HG03457 (cell line): ENCODE measurements around the gene NPHP4.
"Not testable (repeated sequence)": the region's sequence is repeated elsewhere in the genome, so short reads cannot be mapped to it uniquely, and the experiment has no call there.

ENCODE experiments used
- ATAC-seq: cut with Tn5 transposase; IDR thresholded peaks from one replicate; pipeline ENCODE4 v1.9.1; 2021; ENCODE audit warnings: moderate number of reproducible peaks; ENCODE audit not compliant: unreplicated experiment

The NPHP4 gene

DNA sequence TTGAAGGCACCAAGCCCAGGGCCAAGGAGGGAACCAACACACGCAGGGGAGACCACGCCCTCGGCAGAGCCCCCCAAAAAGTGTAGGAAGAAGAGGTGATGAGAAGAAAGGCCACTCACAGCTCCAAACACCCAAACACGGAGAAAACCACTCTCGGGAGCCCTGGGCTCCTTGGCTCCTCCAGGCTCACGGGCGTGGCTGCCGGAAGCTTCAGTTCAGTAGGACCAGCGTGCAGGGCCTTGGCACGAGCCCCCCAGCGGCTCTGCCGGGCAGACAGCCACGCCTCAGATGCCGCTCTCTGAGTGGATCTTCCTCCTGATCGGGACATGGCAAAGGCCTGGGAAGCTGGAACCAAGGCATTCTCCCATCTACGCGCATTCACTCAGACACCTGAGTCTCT is 94.0 kb downstream of the NPHP4 start:
- ATAC-seq = no peak

DNA sequence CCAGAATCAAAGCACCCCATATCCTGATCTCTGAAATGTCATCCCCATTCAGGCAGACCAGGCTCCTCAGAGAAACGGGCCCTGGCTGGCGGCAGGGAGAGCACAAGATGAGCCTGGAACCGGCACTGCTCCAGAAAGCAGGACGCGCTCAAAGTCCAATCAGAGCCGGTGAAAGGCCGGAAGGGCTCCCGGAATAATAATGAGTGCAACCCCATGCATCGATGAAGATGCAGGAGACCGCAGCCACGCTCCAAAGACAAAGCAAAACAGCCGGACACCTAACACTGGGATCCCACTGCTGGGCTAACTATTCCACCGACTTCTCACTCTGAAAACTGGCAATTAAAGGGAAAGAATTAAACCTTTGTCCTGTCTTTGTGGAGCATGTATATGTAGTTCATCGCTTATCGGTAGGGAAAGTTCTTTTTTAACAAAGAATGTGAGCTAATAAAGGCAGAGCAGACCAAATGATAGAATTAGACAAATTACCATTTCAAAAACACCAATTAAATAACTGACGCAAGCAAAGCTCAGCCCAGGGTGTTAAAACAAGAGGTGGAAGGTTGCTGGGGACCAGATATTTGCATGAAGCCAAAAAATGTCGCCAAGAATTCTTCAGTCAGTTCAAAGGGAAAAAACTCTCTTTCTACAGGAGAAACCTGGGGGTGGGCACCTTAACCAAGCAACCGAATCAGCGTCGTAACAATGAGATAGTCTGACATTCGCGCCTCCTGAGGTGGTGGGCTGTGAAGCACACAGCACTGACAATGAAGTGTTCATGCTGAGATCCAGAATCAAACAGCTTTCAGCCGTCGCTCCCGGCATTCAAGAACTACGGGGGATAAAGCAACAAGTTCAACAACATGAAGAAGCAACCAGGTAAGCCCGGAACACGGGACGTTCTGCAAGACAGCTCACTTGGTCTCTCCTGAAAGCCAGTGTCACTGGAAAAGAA is 95.2 kb downstream of the NPHP4 start:
- ATAC-seq = no peak

DNA sequence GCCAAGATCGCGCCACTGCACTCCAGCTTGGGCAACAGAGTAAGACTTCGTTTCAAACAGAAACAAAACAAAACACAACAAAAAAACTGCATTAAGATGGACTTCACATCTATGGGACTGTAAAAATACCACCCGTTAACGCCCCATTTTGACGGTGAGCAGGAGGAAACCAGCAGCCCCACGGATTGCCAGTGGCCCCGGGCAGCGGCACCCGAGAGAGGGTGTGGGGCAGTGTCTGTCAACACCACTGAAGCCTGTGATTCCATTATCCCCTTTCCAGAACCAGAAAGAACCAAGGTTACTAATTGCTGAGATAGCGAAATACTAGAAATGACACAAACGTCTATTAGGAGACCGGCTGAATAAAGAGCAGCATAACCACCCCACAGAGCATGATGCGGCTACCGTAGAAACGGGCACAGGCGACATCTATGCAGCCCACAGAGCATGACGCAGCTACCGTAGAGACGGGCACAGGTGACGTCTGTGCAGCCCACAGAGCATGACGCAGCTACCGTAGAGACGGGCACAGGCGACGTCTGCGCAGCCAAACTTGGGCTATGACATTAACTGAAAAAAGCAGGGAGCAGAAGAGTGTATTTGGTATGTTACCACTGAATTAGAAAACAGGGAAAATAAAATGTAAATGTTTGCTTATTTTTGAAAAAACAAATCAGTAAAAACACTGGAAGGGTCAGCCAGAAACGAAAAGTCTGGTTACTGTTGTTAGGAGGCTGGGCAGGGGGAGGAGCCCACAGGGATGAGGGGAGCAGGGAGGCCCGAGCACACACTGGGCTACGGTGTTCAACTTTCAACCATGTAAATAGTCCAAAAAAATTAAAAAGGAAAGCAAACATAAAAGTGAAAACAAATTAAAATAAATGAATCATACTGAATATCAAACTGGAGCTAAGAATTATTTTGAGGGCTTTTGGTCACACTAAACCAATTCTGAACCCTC is 96.5 kb downstream of the NPHP4 start:
- ATAC-seq = no peak

DNA sequence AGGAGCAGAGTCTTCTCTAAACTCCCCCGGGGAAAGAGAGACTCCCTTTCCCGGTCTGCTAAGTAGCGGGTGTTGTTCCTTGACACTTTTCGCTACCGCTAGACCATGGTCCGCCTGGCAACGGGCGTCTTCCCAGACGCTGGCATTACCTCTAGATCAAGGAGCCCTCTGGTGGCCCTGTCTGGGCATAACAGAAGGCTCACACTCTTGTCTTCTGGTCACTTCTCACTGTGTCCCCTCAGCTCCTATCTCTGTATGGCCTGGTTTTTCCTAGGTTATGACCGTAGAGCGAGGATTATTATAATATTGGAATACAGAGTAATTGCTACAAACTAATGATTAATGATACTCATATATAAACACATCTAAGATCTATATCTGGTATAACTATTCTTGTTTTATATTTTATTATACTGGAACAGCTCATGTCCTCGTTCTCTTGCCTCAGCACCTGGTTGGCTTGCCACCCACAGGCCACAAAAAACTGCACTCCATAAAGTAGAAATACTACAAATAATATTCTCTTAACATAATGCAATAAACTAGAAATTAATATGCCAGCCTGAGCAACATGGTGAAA is 98.4 kb downstream of the NPHP4 start:
- ATAC-seq = not testable (repeated sequence)

DNA sequence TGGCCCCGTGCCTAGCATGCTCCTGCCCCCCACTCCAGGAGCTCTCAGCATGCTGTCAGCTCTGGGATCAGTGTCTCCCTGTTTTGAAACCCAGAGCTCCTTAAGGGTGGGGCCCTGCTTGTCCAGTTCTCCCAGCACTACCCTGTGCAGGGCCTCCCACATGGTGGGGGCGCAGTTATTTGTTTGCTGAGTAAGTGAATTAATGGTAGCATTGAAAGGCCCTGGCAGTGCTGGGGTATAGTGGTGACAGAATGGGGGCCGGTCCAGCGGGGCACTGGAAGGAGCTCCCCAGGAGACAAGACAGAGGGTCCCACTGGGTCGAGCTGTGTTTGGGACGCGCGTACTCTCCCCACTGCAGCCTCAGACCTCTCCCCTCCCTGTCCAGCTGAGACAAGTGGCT is 99.9 kb downstream of the NPHP4 start:
- no peak for ATAC-seq

DNA sequence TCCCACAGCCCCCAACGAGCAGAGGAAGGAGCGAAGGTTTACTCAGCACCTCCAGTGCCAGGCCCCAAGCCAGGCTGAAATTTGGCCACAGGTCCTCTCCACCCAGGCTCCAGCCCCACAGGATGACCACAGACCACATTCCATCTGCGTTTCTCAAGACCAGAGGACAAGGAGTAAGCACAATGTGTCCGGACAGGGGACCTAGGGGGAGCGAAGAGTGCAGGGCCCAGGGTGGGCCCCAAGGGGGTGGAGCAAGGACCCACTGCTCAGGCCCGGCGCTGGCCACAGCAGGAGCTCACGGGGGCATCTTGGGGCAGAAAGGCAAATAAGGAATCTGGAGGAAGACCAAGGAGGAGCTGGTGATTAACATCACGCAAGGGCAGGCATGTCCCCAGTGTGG is 100.5 kb downstream of the NPHP4 start:
- ATAC-seq = no peak

DNA sequence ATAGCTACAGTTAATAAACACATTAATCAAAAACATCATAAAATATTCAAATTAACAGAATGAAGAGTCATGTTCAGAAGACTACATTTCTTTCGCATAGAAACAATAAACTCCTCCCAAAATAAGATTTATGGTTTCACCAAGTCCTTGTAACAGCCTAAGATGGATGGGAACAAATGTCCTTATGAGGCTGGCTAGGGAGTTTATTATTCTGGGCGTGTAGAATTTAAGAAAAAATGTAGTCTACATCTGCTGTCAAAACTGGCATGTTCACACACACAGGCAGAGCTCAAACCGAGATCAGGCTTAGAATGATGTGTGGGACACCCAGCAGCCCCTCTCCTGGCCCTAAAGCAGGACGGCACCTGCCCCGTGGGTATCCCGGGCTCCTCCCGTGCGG is 101.1 kb downstream of the NPHP4 start:
- no peak for ATAC-seq

DNA sequence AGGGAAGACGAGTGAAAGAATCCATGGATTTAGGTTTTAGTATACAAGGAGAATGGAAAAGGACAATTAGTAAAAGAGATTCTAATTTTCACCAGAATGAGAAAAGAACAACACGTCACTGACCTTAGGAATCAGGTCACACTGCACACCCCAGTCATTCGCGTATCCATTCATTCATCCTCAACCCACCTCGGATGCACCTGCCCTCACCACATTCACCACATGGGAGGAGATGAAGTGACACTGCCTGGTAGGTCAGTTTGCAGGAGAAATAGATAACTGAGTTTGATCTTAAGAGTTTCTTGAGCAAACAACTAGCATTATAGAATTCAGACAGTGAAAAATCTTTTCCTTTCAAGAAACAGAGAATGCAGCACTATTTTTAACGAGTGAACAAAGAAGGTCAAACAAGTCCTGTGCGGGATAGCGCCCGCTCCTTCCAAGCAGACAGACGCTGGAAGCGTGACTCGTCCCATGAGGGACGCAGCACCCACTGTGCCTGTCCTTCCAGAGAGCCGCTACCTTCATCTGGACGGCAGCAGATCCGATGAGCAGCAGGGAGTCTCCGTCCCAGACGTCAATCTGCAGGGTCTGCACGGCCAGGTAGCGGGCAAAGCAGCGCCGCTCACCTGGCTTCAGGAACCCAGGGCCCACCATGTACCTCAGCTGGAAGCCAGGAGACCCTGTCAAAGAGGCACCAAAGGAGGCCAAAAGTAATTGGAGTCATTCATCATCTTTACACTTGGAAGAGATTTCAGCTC is 101.7 kb downstream of the NPHP4 start:
- ATAC-seq = no peak

DNA sequence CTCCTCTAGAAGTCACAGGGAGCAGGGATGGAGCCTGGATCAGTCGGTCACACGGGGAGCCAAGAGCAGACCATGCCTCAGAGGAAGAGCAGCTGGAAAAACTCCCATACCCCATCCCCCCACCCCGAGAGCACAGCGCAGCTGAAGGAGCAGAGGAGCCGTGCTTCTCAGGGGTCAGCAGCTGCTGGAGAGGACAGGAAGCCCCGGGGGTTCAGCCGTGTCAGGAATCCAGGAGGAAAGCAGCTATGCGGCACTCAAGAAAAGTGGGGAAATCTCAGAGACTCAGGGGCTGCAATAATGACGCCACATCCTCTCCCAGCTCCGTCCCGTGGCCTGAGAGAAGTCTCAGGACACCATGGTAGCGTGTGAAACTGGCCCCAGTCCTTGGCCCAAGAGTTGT is 102.3 kb downstream of the NPHP4 start:
- ATAC-seq = no peak

DNA sequence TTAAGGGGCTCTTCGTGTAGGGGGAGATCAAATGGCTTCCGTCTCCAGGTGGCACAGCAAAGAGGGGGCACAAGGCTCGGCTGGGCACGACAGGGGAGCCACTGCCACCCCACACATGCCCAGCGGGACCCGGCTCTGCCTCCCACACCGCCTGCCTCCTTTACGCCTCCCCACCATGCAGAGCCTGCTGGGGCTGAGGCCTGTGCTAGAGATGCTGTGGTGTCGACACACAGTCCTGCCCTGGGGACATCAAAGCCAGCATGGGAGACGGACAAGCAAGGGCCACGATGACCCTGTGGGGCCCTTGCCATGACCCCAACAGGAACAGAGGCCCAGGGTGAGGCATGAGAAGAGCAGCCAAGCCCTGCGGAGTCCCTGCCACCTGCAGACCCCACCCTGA is 102.8 kb downstream of the NPHP4 start:
- no peak for ATAC-seq

DNA sequence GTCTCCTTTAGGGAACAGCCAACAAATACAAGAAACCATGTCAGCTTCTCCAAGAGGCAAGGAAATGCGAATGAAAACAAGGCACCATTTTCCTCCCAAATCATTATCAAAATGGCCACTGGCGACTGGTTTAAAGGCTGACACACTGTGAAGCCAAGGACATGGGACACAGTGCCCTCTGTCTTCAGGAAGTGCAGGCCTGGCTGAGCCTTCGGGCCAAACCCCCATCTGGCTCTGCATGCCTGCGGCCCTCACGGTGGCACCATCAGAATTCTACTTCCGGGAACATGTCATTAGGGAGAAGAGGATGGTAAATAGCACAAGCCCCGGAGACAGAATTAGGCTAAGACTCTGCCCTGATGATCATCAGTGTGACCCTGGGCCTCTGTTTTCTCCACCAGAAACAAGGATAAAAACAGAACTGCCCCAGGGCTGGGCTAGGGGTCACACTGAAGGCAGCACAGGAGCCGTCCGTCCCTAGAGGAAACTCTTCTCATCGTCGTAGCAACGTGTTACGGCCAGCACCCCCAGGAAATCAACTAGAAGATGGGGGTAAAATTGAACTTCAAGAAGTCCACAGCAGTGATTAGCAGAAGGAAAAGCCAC is 103.5 kb downstream of the NPHP4 start:
- no peak for ATAC-seq

DNA sequence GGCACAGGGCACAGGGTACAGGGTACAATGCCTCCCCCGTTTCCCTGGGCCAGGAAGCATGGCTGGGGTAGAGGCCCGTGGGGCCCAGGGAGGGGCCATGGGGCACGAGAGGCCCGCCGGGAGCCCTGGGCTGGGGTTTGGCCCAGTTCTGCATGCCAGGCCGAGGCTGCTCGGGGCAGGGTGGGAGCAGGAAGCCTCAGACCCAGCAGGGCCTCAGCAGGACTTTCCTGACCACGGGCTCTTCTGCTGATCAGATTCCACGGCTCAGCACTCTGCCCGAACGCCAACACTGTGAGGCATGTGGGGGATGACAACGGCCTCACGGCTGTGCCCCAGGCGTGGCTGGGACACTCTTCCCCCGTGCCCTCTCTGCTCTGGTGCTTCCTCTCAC is 104.3 kb downstream of the NPHP4 start:
- ATAC-seq = no peak

DNA sequence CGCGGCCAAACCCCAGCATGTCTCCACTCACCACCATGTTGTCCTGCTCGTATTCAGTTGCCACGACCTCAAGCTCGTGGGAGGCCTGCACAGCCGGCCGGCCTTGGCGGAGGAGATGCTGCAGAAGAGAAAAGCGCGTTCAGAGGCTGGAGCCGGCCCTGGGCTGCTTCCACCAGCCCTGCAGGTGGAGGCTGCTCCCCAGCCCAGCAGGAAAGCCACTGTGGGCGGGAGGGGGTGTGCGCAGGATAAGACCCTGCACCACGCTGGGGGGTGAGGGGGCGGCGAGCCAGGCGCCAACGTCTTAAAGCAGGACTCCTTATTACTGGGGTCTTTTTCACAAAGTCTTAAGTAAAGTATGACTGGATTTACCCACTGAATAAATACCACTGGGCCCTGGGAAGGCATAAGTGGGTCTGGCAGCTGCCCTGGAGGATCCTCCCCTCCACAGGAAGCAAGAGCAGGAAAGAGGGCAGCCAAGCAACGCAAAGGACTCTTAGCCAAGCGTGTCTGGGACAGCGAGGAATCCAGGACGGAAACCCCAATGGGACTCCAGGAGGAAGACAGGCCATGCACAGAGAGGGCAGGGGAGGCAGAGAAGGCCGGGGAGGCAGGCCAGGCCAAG is 104.8 kb downstream of the NPHP4 start:
- no peak for ATAC-seq

DNA sequence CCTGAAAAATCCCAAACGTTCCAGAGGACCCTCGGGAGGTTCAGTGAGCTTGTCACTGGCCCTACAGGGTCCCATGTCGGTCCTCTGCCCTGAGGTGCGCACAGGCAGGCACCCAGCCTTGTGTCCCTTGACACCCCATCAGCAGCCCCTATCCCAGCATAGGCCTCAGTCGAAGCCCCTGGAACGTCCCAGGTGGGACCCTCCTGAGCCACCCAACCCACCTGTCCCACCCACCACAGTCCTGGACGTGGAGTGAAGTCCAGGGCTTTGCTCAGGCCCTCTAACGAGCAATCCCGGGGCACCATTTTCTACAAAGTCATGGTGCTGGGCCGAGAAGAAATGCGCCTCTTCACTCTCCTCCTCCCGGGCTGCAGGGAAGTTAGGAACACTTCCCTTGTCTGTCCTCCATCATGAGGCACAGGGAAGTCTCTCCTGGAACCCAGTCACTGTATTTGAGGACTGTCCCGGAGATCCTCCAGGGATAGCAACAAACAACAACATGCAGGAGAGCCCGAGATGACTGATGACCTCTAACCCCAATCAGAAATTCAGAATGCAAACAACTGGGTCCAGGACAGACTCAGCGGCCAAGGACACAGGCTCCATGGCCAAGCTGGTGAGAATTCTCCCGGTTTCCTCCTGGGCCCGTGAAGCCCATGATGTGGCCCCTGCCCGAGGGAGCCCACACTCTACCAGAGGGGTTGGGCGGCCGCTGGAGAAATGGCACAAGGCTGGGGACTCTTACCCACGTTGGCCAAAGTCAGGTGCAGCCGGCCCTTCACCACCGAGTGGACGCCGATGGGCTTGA is 105.5 kb downstream of the NPHP4 start:
- ATAC-seq = no peak

DNA sequence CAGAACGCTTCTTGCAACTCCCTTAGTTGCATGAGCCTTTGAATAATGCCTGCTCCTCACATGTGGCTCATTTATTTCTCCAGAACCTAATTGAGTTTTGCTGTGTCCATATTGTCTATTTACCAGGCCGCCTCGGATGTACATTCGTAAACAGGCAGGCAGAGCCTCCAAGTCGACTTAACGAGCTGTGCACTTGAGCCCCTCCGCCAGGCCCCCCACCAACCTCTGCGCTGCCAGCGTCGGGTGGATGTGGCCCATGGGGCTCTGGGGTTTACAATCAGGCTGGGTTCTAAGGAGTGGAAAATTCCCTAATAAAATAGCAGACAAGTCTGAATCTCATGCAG is 106.1 kb downstream of the NPHP4 start:
- ATAC-seq = no peak

DNA sequence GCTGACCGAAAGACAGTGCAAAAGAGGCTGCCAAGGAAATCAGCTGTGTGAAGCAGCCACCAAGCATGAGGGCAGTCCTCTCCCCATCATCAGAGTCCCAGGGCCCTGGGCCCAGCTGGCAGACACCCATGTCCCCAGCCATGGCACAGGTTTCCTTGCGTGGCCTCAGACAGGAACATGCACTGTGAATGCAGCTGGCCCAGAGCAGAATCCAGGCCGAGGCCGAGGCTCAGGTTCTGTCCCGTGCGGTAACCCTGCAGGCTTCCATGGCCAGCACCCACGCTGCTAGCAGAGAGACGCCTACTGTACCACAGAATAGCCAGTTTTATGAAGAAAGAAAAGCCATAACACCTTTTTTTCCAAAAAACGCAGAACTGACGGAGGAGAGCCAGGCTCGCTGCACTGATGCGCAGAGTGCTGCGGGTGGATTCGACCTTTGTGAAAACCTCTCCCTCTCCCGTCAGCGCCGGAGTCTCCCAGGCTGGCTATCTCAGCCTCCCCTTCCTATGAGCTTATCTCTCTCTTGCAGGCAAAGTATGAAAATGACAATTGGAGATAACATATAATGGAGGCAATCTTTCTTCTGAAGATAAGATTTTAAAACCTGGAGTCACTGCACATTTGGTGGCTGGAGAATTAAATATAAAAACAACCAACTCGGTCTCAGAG is 106.6 kb downstream of the NPHP4 start:
- ATAC-seq = no peak

DNA sequence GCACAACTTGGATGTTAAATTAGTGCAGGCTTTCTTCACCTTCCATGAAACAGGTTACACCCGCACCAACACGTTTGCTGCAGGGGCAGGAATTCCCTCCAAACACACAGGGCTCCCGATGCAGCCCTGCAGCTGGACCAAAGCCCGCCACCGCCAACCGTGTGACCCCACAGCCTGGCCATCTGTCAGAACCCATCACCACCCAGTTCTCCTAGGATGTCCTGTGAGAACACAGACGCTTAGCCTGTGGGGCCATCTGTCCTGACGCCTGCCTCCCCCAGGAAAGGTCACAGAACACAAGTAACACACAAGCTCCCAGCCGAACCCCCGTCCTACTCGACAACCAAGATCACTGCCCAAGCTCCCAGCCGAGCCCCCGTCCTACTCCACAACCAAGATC is 108.1 kb downstream of the NPHP4 start:
- no peak for ATAC-seq
